H1 (cell line): ENCODE data around the gene PRR19. TPM values are rescaled to one million over a fixed set of nuclear protein-coding genes. Genes with fewer than 3 reads are reported as not detected.

Experiments
- ASH2L ChIP-seq: fragments of 200-600, 300-600 bp; sonication (generic); IDR thresholded peaks from one replicate; pipeline ENCODE4 v1.7.1; 2017; ENCODE audit warnings: low read length
- ATF3 ChIP-seq: IDR thresholded peaks from 2 replicates; pipeline ENCODE4 v1.6.1; 2011; ENCODE audit warnings: low read depth, mild to moderate bottlenecking, low read length; ENCODE audit not compliant: insufficient read depth
- BCL11A ChIP-seq, 2 experiments: IDR thresholded peaks; one replicate each; pipeline ENCODE4 v1.6.1; 2011; ENCODE audit warnings: low read depth in 2 of 2, low read length in 2 of 2, mild to moderate bottlenecking in 2 of 2
- CHD1 ChIP-seq: IDR thresholded peaks from 2 replicates; pipeline ENCODE4 v1.6.1; 2012; ENCODE audit warnings: low read depth, low read length, improper control_type of control experiment
- E2F6 ChIP-seq: IDR thresholded peaks from 2 replicates; pipeline ENCODE4 v1.6.1; 2012; ENCODE audit warnings: inconsistent platforms
- HDAC2 ChIP-seq, 2 experiments: fragments of 300-600 bp in 1 of 2; sonication (generic) in 1 of 2; IDR thresholded peaks; 2 replicates each; pipeline ENCODE4 v1.6.1; 2011 to 2012; ENCODE audit warnings: low read depth in 2 of 2, low read length in 2 of 2, mild to moderate bottlenecking in 2 of 2, moderate library complexity in 2 of 2, borderline replicate concordance in 1 of 2, inconsistent platforms in 1 of 2
- HDAC6 ChIP-seq: IDR thresholded peaks from one replicate; pipeline ENCODE4 v1.7.1; 2012; ENCODE audit warnings: low read depth, mild to moderate bottlenecking, inconsistent platforms, low read length, moderate library complexity
- JUN ChIP-seq: IDR thresholded peaks from 2 replicates; pipeline ENCODE4 v1.6.1; 2011; ENCODE audit warnings: low read depth, mild to moderate bottlenecking, improper control_type of control experiment, low read length
- KDM5A ChIP-seq: fragments of 200-600 bp; IDR thresholded peaks from 2 replicates; pipeline ENCODE4 v1.7.1; 2012; ENCODE audit warnings: mild to moderate bottlenecking, low read length, inconsistent platforms, mixed read lengths
- POU5F1 ChIP-seq: IDR thresholded peaks from 2 replicates; pipeline ENCODE4 v1.6.1; 2011; ENCODE audit warnings: low read depth, mild to moderate bottlenecking, low read length, moderate library complexity
- RAD21 ChIP-seq, 2 experiments: IDR thresholded peaks in 1 of 2; conservative IDR thresholded peaks in 1 of 2; 2 replicates each; pipeline ENCODE4 v1.6.1; 2011; ENCODE audit warnings: low read depth in 2 of 2, low read length in 2 of 2, improper control_type of control experiment in 1 of 2, inconsistent platforms in 1 of 2, mild to moderate bottlenecking in 1 of 2, moderate library complexity in 1 of 2
- SAP30 ChIP-seq: fragments of 300-600 bp; sonication (generic); IDR thresholded peaks from 2 replicates; pipeline ENCODE4 v1.7.1; 2012; ENCODE audit warnings: low read length, moderate library complexity, mild to moderate bottlenecking, inconsistent platforms; ENCODE audit not compliant: insufficient read depth, insufficient replicate concordance
- SIX5 ChIP-seq: IDR thresholded peaks from 2 replicates; pipeline ENCODE4 v1.6.1; 2011; ENCODE audit warnings: mild to moderate bottlenecking, low read depth, low read length
- SRF ChIP-seq: IDR thresholded peaks from 2 replicates; pipeline ENCODE4 v1.6.1; 2011; ENCODE audit warnings: mild to moderate bottlenecking, low read depth, low read length, moderate library complexity
- TEAD4 ChIP-seq: IDR thresholded peaks from 2 replicates; pipeline ENCODE4 v1.6.1; 2012; ENCODE audit warnings: low read depth, low read length, inconsistent platforms, mixed read lengths
- YY1 ChIP-seq: IDR thresholded peaks from 2 replicates; pipeline ENCODE4 v1.6.1; 2011; ENCODE audit warnings: low read depth, mild to moderate bottlenecking, low read length
- polyA plus RNA-seq, 7 experiments: library from polyadenylated mRNA; depleted of rRNA in 3 of 7; stranded (reverse) in 5 of 7; unstranded in 2 of 7; fragments of >200 nt in 5 of 7; fragments of 200-250 nt in 2 of 7; gene quantifications; 1 replicate in 5 of 7; 2 replicates in 1 of 7; 4 replicates in 1 of 7; pipeline versions ENCODE4 v1.2.1 to v1.2.3, GENCODE V29; 2011 to 2013; ENCODE audit warnings: missing spikeins in 2 of 7, mixed read lengths in 2 of 7
- total RNA-seq: library from RNA; stranded (reverse); fragmentation: NEBNext Ultra II Directional; extraction: Animal tissue kit (Norgen Biotek cat#: 25700); gene quantifications from 2 replicates; pipeline ENCODE4 v1.2.1, GENCODE V29; 2021

The PRR19 gene
- total and polyA plus RNA-seq, 2 of the 8 experiments (the other 6 are each of a cell fraction or from before 2014, with no cell fraction given): 7.2 to 7.5 TPM

DNA sequence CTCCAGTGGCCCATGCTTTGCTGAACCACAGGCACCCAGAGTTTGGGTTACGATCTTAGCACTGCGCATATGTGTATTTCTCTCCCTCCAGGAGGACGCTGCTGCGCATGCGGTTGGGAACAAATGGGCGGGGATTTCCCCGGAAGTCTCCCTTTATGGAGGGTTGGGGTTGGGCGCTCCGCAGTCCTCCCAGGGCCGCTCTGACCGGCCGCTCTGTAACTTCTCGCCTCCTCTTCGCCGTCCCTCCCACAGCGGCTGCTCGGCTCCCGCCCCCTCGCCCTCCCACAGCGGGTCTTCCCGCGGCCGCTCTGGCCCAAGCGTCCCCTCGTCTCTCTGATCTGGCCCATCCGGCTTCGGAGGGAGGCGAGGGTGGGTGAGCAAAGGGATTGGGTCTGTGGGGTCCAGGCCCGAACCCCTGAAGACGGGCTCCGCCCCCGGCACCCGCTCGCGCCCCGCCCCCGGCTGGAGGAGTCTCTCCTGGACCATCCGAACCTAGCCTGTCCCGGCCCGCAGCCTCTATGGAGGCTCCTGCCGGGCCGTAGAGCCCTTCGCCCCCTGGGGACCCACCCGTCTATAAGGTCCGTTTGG is 23.5 kb downstream of the PRR19 start, which contains the start of gene MEGF8 (continued):
- TF ChIP-seq SAP30: no peak
- TF ChIP-seq HDAC2 (IDR thresholded peaks at IDR 0.05; ENCODE audit: borderline replicate concordance in 1 of 2, low read depth in 2 of 2, low read length in 2 of 2): no peak
- 0 out of 2 replicates have a peak, but pooled peaks have one; percentile 3 for TF ChIP-seq SIX5
- TF ChIP-seq E2F6: 0 out of 2 replicates have a peak, but pooled peaks have one; percentile 39
- TF ChIP-seq CHD1: no peak
- TF ChIP-seq SRF: peak; percentile 91
- TF ChIP-seq TEAD4: no peak
- TF ChIP-seq JUN: no peak
- TF ChIP-seq KDM5A: no peak
- TF ChIP-seq ASH2L: peak; percentile 18
- no peak for TF ChIP-seq HDAC6
- peak; percentile 62 to 63; a peak in 3 of 4 replicates for TF ChIP-seq RAD21 (IDR thresholded peaks at IDR 0.05 in 1 of 2, conservative IDR thresholded peaks at IDR 0.05 in 1 of 2; ENCODE audit: low read depth in 2 of 2, low read length in 2 of 2)
- TF ChIP-seq BCL11A (IDR thresholded peaks at IDR 0.05; ENCODE audit: low read depth in 2 of 2, low read length in 2 of 2): no peak
- no peak for TF ChIP-seq ATF3
- TF ChIP-seq YY1: no peak
- TF ChIP-seq POU5F1: no peak
